HEK293 (cell line): Measurements from ENCODE around the gene PDGFC.

ENCODE experiments used
- HOXA7 ChIP-seq: sonication (generic); formaldehyde crosslinking; IDR thresholded peaks from 2 replicates; pipeline ENCODE4 v1.8.1; 2022; ENCODE audit warnings: missing genetic modification reagents, borderline replicate concordance
- KLF7 ChIP-seq: fragments of 450-650 bp; formaldehyde crosslinking; IDR thresholded peaks from 2 replicates; pipeline ENCODE4 v1.5.1; 2016; ENCODE audit warnings: missing biosample characterization, missing genetic modification characterization, borderline replicate concordance
- MEIS1 ChIP-seq: sonication (generic); formaldehyde crosslinking; IDR thresholded peaks from 2 replicates; pipeline ENCODE4 v1.8.1; 2022; ENCODE audit warnings: missing genetic modification reagents, mild to moderate bottlenecking, borderline replicate concordance
- OVOL3 ChIP-seq: fragments of 450-650 bp; formaldehyde crosslinking; IDR thresholded peaks from 2 replicates; pipeline ENCODE4 v1.5.1; 2016; ENCODE audit warnings: missing biosample characterization, missing genetic modification characterization
- PBX3 ChIP-seq: sonication (generic); formaldehyde crosslinking; IDR thresholded peaks from 2 replicates; pipeline ENCODE4 v1.8.1; 2022; ENCODE audit warnings: mild to moderate bottlenecking, moderate library complexity, missing genetic modification reagents
- SP2 ChIP-seq: fragments of 450-650 bp; formaldehyde crosslinking; IDR thresholded peaks from 2 replicates; pipeline ENCODE4 v1.5.1; 2016; ENCODE audit warnings: missing biosample characterization, missing genetic modification characterization
- WT1 ChIP-seq: fragments of 450-650 bp; formaldehyde crosslinking; IDR thresholded peaks from 2 replicates; pipeline ENCODE4 v1.5.1; 2016; ENCODE audit warnings: missing biosample characterization, missing genetic modification characterization
- YY1 ChIP-seq: fragments of 450-650 bp; formaldehyde crosslinking; IDR thresholded peaks from 2 replicates; pipeline ENCODE4 v1.5.1; 2018; ENCODE audit warnings: missing biosample characterization, missing genetic modification characterization
- ZBTB1 ChIP-seq: fragments of 450-650 bp; formaldehyde crosslinking; IDR thresholded peaks from 2 replicates; pipeline ENCODE4 v1.5.1; 2016; ENCODE audit warnings: missing biosample characterization, missing genetic modification characterization
- ZBTB10 ChIP-seq: fragments of 450-650 bp; formaldehyde crosslinking; IDR thresholded peaks from 2 replicates; pipeline ENCODE4 v1.5.1; 2016; ENCODE audit warnings: missing biosample characterization, missing genetic modification characterization
- ZBTB20 ChIP-seq: fragments of 450-650 bp; formaldehyde crosslinking; IDR thresholded peaks from 2 replicates; pipeline ENCODE4 v1.5.1; 2016; ENCODE audit warnings: missing biosample characterization, missing genetic modification characterization
- ZBTB21 ChIP-seq: fragments of 450-650 bp; formaldehyde crosslinking; IDR thresholded peaks from 2 replicates; pipeline ENCODE4 v1.5.1; 2017; ENCODE audit warnings: missing biosample characterization, missing genetic modification characterization
- ZNF133 ChIP-seq: fragments of 450-650 bp; formaldehyde crosslinking; IDR thresholded peaks from 2 replicates; pipeline ENCODE4 v1.5.1; 2016; ENCODE audit warnings: missing biosample characterization, missing genetic modification characterization
- ZNF157 ChIP-seq: fragments of 450-650 bp; formaldehyde crosslinking; IDR thresholded peaks from 2 replicates; pipeline ENCODE4 v1.5.1; 2016; ENCODE audit warnings: missing biosample characterization, missing genetic modification characterization
- ZNF302 ChIP-seq: fragments of 450-650 bp; formaldehyde crosslinking; IDR thresholded peaks from 2 replicates; pipeline ENCODE4 v1.5.1; 2016; ENCODE audit warnings: missing biosample characterization, missing genetic modification characterization, low read depth
- ZNF350 ChIP-seq: fragments of 450-650 bp; formaldehyde crosslinking; IDR thresholded peaks from 2 replicates; pipeline ENCODE4 v1.5.0; 2017; ENCODE audit warnings: missing biosample characterization, mild to moderate bottlenecking, missing genetic modification characterization
- ZNF501 ChIP-seq: fragments of 450-650 bp; formaldehyde crosslinking; IDR thresholded peaks from 2 replicates; pipeline ENCODE4 v1.5.1; 2016; ENCODE audit warnings: missing biosample characterization, missing genetic modification characterization
- ZNF530 ChIP-seq: fragments of 450-650 bp; formaldehyde crosslinking; IDR thresholded peaks from 2 replicates; pipeline ENCODE4 v1.5.1; 2016; ENCODE audit warnings: low read depth, missing biosample characterization, missing genetic modification characterization
- ZNF558 ChIP-seq: fragments of 450-650 bp; formaldehyde crosslinking; IDR thresholded peaks from 2 replicates; pipeline ENCODE4 v1.5.1; 2016; ENCODE audit warnings: missing biosample characterization, missing genetic modification characterization
- ZNF585B ChIP-seq: fragments of 450-650 bp; formaldehyde crosslinking; IDR thresholded peaks from 2 replicates; pipeline ENCODE4 v1.5.1; 2016; ENCODE audit warnings: missing biosample characterization, missing genetic modification characterization
- ZNF626 ChIP-seq: fragments of 450-650 bp; sonication (Bioruptor Pico); formaldehyde crosslinking; IDR thresholded peaks from 2 replicates; pipeline ENCODE4 v1.5.1; 2018; ENCODE audit warnings: missing biosample characterization, missing genetic modification characterization, inconsistent platforms
- ZNF660 ChIP-seq: fragments of 450-650 bp; IDR thresholded peaks from 2 replicates; pipeline ENCODE4 v1.5.1; 2018; ENCODE audit warnings: missing biosample characterization, mild to moderate bottlenecking, missing genetic modification characterization
- ZNF670 ChIP-seq: fragments of 450-650 bp; formaldehyde crosslinking; IDR thresholded peaks from 2 replicates; pipeline ENCODE4 v1.5.1; 2016; ENCODE audit warnings: missing biosample characterization, missing genetic modification characterization, low read depth
- ZNF707 ChIP-seq: fragments of 450-650 bp; formaldehyde crosslinking; IDR thresholded peaks from 2 replicates; pipeline ENCODE4 v1.5.1; 2016; ENCODE audit warnings: missing biosample characterization, missing genetic modification characterization
- ZNF777 ChIP-seq: fragments of 450-650 bp; formaldehyde crosslinking; IDR thresholded peaks from 2 replicates; pipeline ENCODE4 v1.5.1; 2017; ENCODE audit warnings: missing biosample characterization, missing genetic modification characterization, borderline replicate concordance
- ZSCAN18 ChIP-seq: fragments of 450-650 bp; formaldehyde crosslinking; IDR thresholded peaks from 2 replicates; pipeline ENCODE4 v1.5.1; 2016; ENCODE audit warnings: missing biosample characterization, missing genetic modification characterization
- ZSCAN4 ChIP-seq: fragments of 450-650 bp; formaldehyde crosslinking; IDR thresholded peaks from 2 replicates; pipeline ENCODE4 v1.5.1; 2017; ENCODE audit warnings: missing biosample characterization, missing genetic modification characterization
- TF ChIP-seq, protein P1 (sequence below): fragments of 450-650 bp; IDR thresholded peaks from 2 replicates; pipeline ENCODE4 v1.5.1; 2018; ENCODE audit warnings: missing biosample characterization, mild to moderate bottlenecking, missing genetic modification characterization
- TF ChIP-seq, protein P2 (sequence below): fragments of 450-650 bp; formaldehyde crosslinking; IDR thresholded peaks from 2 replicates; pipeline ENCODE4 v1.5.1; 2016; ENCODE audit warnings: missing biosample characterization, missing genetic modification characterization
- TF ChIP-seq, protein P3 (sequence below): IDR thresholded peaks from 2 replicates; pipeline ENCODE4 v1.6.1; 2011; ENCODE audit warnings: mild to moderate bottlenecking, low read depth, low read length, borderline replicate concordance

PDGFC gene

DNA sequence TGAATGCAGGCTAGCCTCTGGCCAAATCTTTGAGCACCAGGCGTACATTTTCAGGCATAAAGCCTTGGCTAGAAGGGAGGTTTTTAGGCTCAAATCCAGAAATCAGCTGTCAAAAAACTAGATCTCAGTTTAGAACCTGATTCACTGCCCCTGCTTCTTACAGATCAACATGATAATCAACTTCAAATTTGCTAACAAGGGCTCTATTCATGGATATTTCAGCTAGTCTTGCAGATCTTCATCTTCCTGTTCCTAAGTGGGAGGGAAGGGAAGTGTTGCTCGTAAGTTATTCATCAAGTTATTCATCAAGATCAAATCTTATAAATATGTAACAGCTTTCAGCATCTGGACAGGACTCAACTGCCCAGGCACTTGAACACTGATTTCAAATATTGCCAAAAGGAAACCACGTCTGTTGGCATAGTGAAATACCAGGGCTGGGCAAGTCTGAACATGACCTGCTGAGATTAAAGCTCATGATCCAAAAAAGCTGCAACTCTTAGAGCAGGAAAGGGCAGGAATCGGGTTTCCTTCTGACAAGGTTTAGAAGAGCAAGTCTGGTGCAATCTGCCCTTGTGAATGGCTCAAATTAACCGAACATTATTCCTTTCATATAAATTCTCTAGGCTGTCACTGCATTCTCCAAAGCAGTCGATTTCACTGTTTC, 200.3 kb downstream of the PDGFC start (continued):
- TF ChIP-seq PBX3: no peak
- no peak for TF ChIP-seq HOXA7 (CRISPR knock-in tag)
- TF ChIP-seq ZBTB20 (tag by site-specific recombination): peak; percentile 51; the same call in 1 of the 2 replicates
- no peak for TF ChIP-seq WT1
- no peak for TF ChIP-seq ZBTB1
- no peak for TF ChIP-seq MEIS1
- no peak for TF ChIP-seq ZNF558 (tag by site-specific recombination)
- TF ChIP-seq, protein P1, sequence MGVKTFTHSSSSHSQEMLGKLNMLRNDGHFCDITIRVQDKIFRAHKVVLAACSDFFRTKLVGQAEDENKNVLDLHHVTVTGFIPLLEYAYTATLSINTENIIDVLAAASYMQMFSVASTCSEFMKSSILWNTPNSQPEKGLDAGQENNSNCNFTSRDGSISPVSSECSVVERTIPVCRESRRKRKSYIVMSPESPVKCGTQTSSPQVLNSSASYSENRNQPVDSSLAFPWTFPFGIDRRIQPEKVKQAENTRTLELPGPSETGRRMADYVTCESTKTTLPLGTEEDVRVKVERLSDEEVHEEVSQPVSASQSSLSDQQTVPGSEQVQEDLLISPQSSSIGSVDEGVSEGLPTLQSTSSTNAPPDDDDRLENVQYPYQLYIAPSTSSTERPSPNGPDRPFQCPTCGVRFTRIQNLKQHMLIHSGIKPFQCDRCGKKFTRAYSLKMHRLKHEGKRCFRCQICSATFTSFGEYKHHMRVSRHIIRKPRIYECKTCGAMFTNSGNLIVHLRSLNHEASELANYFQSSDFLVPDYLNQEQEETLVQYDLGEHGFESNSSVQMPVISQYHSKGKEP (tag by site-specific recombination): peak; percentile 93
- TF ChIP-seq ZNF777: no peak
- TF ChIP-seq ZBTB21 (tag by site-specific recombination): no peak
- no peak for TF ChIP-seq ZNF707 (tag by site-specific recombination)
- TF ChIP-seq ZNF133 (tag by site-specific recombination): no peak
- TF ChIP-seq ZNF626: no peak
- no peak for TF ChIP-seq ZNF530
- TF ChIP-seq ZNF585B: no peak
- TF ChIP-seq ZSCAN18 (tag by site-specific recombination): no peak
- no peak for TF ChIP-seq SP2
- no peak for TF ChIP-seq ZBTB10 (tag by site-specific recombination)
- no peak for TF ChIP-seq ZNF670 (tag by site-specific recombination)
- no peak for TF ChIP-seq YY1 (tag by site-specific recombination)
- TF ChIP-seq ZNF350: no peak
- TF ChIP-seq ZNF302 (tag by site-specific recombination): no peak
- no peak for TF ChIP-seq OVOL3
- TF ChIP-seq ZNF501 (tag by site-specific recombination): no peak
- TF ChIP-seq, protein P2, sequence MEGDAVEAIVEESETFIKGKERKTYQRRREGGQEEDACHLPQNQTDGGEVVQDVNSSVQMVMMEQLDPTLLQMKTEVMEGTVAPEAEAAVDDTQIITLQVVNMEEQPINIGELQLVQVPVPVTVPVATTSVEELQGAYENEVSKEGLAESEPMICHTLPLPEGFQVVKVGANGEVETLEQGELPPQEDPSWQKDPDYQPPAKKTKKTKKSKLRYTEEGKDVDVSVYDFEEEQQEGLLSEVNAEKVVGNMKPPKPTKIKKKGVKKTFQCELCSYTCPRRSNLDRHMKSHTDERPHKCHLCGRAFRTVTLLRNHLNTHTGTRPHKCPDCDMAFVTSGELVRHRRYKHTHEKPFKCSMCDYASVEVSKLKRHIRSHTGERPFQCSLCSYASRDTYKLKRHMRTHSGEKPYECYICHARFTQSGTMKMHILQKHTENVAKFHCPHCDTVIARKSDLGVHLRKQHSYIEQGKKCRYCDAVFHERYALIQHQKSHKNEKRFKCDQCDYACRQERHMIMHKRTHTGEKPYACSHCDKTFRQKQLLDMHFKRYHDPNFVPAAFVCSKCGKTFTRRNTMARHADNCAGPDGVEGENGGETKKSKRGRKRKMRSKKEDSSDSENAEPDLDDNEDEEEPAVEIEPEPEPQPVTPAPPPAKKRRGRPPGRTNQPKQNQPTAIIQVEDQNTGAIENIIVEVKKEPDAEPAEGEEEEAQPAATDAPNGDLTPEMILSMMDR (tag by site-specific recombination): no peak
- no peak for TF ChIP-seq ZSCAN4 (tag by site-specific recombination)
- TF ChIP-seq ZNF157: no peak
- no peak for TF ChIP-seq ZNF660 (tag by site-specific recombination)
- TF ChIP-seq, protein P3, sequence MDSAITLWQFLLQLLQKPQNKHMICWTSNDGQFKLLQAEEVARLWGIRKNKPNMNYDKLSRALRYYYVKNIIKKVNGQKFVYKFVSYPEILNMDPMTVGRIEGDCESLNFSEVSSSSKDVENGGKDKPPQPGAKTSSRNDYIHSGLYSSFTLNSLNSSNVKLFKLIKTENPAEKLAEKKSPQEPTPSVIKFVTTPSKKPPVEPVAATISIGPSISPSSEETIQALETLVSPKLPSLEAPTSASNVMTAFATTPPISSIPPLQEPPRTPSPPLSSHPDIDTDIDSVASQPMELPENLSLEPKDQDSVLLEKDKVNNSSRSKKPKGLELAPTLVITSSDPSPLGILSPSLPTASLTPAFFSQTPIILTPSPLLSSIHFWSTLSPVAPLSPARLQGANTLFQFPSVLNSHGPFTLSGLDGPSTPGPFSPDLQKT: no peak
- no peak for TF ChIP-seq KLF7 (tag by site-specific recombination)
